Right kidney (tissue), 1 donor: ENCODE data around the gene ALPL.

Experiments
- DNase-seq: peaks from one replicate; pipeline ENCODE4 v3.0.0-alpha.2; 2016

The ALPL gene

GRCh38 chr1:21576031-21576797, 67.0 kb downstream of the ALPL start:
- no peak for DNase-seq

- no peak for DNase-seq
Observed at GRCh38 chr1:21576798-21577187, 67.6 kb downstream of the ALPL start.

GRCh38 chr1:21577324-21577723, 68.1 kb downstream of the ALPL start:
- no peak for DNase-seq

GRCh38 chr1:21577933-21578332, 68.7 kb downstream of the ALPL start:
- DNase-seq: no peak

- DNase-seq: no peak
Observed at GRCh38 chr1:21579791-21580190, 70.6 kb downstream of the ALPL start.

DNA sequence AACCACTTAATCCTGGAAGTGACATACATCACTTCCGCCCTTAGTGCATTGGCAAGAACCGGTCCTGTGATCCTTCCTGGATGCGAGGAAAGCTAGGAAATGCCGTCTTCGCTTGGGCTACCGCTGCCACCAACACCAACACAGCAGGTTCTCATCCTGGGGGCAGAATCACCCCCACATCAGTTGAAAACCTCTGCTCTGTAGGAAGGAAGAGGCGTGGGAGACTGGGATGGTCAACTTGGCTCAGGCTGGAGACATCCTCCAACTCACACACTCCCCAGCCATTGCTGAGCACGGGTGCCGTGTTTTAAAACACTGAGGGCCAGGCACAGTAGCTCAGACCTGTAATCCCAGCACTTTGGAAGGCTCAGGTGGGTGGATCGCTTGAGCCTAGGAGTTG, 74.9 kb downstream of the ALPL start:
- DNase-seq: no peak

GRCh38 chr1:21585037-21585436, 75.8 kb downstream of the ALPL start:
- no peak for DNase-seq

DNA sequence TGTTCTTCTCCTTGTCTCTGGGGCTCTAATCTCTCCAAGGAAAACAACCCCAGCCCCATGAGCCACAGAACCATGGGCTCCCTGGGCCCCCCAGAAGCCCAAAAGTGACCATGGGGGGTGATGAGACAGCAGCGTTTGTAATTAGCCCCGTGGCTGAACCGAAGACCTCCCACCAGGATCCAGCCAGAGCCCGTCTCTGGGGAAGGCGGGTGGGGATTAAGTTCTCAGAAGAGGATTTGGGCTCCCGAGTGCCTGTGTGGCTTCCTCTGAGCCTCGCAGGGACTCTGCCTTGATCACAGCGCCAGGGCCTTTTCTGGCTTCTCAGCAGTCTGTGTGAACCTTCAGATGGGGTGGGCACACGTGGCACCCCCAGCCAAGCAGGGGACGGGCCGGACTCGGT, 77.0 kb downstream of the ALPL start:
- DNase-seq: no peak

- DNase-seq: no peak
Observed at GRCh38 chr1:21586846-21587601, 77.8 kb downstream of the ALPL start.

DNA sequence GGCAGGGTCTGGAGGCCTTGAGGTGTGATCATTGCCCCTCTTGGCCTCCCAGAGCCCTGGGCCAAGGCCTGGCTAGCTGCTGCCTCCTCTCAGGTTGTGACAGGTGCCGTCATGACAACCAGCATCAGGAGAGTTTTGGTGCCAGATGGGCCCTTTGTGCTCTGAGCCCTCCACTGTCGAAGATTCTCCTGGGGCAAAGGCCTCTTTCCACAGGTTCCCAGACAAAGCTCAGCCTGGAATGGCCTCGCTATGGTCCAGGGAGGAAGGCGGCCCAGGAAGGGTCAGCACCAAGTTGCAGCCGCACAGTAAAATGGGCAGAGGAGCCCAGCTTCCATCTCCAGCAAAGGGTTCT, 78.4 kb downstream of the ALPL start:
- no peak for DNase-seq

GRCh38 chr1:21589618-21590017, 80.4 kb downstream of the ALPL start:
- DNase-seq: no peak

DNA sequence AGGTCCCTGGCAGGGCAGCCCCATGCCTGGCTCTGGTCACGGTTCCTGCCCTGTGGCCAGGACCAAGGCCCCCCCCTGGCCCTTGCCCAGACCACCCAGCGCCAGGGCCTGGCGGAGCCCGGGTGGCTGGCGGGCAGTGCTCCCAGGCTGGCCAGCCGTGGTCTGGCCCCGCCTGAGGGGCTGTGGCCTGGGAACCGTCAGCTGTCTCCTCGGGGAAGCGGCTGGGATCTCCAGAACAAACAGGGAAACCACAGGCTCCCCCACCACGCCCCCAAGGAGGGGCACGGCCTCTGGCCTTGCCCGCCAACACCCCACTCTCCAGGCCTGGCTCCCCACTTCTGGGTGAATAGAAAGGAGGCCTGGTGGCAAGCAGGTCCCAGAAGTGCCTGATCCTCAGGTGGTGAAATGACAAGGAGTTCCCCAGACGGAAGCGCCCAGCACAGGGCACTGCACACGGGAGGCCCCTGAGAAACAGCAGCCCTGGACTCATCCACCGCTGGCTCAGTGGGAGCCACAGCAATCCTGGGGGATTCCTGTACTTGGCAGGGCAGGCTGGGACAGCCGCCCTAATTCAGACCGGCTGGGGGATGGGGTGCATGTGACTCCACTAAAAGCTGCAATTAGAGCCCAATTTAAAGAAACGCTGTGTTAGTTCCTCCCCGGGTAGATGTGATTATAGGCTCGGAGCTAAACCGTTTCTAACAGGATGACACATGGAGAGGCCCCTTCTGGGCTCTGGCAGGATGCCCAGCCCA, 81.1 kb downstream of the ALPL start:
- DNase-seq: no peak

- no peak for DNase-seq
Observed at GRCh38 chr1:21590934-21591333, 81.7 kb downstream of the ALPL start.

- no peak for DNase-seq
Observed at GRCh38 chr1:21592086-21592865, 83.1 kb downstream of the ALPL start.

DNA sequence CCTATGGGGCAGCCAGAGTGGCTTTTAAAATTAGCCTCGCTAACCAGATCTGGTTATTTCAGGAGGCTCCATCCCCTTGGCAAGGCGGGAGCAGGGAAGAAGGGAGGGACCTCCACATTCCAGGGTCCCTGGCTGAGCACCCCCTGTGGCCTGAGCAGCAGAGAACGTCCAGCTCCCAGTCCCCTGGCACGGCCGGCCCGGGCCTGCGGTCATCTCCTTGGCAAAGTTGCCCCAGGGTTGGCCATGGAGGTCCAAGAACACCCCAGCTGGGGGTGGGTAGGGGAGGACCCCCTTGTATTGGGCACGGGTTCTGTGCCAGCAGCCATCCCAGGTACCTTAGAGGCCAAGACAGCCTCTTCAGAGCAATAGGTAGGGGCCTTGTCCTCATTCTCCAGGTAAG, 84.0 kb downstream of the ALPL start:
- DNase-seq: no peak

DNA sequence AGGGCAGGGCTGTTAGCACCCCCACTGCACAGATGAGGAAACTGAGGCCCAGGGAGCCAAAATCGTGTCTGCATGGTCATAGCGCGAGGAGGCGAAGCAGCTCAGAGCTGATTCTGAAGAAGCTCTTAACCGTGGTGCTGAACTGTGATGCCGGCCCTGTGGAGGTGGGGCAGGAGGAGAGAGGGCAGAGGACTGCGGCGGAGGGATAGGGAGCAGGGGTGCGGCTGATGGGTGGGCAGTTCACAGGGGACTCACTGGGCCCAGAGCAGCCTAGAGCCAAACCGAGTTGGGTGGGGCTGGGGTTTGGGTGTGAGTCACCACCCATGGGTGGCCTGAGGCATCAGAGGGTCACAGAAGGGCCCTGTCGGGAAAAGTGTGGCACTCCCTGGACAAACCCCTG, 85.3 kb downstream of the ALPL start:
- DNase-seq: no peak

DNA sequence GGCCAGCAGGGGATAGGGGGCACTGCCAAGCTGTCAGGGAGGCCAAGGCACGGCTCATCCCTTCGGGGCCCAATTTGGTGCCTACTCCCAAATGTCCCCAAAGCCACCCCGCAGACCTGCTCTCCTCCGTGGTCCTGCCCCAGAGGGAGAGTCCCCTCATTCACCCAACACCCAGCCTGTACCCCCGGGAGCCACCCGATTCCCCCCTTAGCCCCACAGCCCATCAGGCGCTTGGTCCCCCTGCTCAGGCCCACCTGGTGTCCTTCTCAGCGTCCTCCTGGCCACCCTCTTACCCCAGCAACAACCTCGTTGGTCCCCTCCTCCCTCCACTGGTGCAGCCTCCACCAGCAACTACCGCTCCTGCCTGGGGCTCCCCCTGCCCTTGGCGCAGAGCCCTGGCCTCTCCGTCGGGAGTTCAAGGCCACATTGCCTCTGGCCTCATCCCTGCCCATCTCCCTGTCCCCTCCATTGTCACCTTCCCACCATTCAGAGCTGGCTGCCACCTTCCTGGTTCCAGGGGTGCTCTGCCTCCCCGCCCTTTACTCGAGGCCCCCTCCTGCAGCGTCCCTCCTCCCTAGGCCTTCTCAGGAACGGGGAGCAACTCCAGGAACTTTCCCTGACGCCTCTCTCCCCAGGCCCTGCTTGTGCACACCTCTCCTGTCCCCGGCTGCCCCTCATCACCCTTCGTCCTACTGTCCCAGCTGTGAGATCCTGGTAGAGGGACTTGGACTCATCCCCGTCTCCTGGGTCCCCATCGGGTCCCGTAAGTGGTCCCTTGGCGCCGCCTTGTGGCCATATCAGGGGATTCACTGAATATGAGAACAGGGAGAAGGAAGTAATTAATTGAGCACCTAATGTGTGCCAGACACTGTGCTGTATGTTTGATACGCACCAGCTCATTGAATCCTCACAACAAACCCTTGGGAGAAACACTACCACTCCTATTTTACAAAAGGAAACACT, 86.0 kb downstream of the ALPL start:
- no peak for DNase-seq

GRCh38 chr1:21596174-21596573, 87.0 kb downstream of the ALPL start:
- DNase-seq: no peak

DNA sequence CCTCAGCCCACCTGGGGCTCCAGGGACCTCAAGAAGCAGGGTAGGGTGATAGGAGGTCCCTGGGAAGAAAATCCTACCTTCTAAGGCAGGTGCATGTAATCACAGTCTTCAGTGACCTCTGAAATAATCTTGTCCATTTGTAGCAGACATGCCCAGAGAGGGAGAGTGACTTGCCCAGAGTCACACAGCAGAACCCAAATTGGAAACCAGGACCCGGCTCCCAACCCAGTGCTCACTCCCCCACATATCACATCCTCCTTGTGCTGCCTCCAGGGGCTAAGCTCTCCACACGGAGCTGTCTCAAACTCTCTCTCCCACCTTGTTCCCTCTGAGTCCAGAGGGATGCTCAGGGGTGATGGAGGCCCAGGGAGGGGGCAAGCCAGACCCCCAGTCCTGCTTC, 87.4 kb downstream of the ALPL start:
- no peak for DNase-seq

DNA sequence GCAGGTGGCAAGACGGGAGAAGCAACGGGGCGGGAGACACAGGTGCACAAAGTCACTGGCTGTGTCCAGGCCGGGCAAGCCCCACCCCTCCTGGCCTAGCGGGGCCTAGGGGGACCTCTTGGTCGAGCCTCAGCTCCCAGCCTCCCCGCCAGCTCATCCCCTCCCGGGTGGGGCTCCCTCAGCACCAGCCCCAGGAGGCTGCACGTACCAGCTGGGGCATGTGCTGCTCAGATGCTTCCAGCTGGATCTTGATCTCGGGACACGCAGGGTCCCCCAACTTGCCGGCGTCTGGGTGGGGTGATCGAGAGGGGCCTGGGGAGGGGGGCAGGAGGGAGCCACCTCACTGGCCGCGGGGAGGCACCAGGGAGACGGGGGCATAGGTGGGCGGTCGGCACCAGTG, 88.5 kb downstream of the ALPL start:
- DNase-seq: no peak

DNA sequence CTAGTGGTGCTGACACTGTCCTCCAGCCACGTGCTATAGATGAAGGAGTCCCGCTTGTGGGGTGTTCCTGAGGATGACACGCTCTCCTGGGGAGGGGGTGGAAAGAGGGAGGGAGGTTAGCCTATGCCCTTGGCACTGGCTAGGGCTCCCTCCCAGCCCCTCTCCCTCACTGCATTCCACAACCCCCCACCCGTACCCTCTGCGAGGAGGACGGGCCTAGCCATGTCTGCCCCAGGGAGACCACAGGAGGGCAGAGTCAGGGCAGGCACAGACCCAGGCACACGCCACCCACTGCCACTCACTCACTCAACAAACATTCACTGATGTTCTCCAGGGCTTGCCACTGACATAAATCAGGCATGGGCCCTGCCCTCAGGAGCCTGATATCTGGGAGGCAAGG, 89.2 kb downstream of the ALPL start:
- no peak for DNase-seq
